Dermis microvascular lymphatic vessel endothelial cell (primary cell): Measurements from ENCODE around the gene TNFSF10. TPM values are rescaled to one million over a fixed set of nuclear protein-coding genes. Genes with fewer than 3 reads are reported as not detected.
"Not testable (repeated sequence)": the region's sequence is repeated elsewhere in the genome, so short reads cannot be mapped to it uniquely, and the experiment has no call there.

ENCODE experiments used
- DNase-seq, 2 donors: peaks; one replicate each; pipeline versions ENCODE4 v3.0.0 to v3.0.0-alpha.2; 2010; ENCODE audit warnings: low read depth in 2 of 2
- total RNA-seq: library from RNA; depleted of rRNA; stranded (reverse); fragments of >200 nt; gene quantifications from 2 replicates; pipeline ENCODE4 v1.2.1, GENCODE V29; 2014

TNFSF10 gene
- total RNA-seq, result 53.9 and 84.3 TPM in 2 replicates

- DNase-seq, result peak in 1 of 2 donors; percentile 88
These were observed at the start of gene TNFSF10 for GRCh38 chr3:172522871-172523818. TSS of gene TNFSF10 (minus strand) at chr3:172523430. CDS start at chr3:172523384, 46 bp downstream.

GRCh38 chr3:172569128-172570008 lies 46.1 kb upstream of the TNFSF10 start:
- no peak for DNase-seq

- DNase-seq, result no peak
These were observed 45.5 kb upstream of the TNFSF10 start for GRCh38 chr3:172568701-172569100.

- not testable (repeated sequence) for DNase-seq
These were observed 43.6 kb upstream of the TNFSF10 start for GRCh38 chr3:172566785-172567184.

- no peak for DNase-seq
These were observed 41.3 kb upstream of the TNFSF10 start for GRCh38 chr3:172564499-172564898.

- peak; percentile 40 to 86 for DNase-seq
These were observed 39.9 kb upstream of the TNFSF10 start for GRCh38 chr3:172562871-172563865.

- peak in 1 of 2 donors; percentile 16 for DNase-seq
These were observed 38.8 kb upstream of the TNFSF10 start for GRCh38 chr3:172561897-172562640.

- no peak for DNase-seq
These were observed 37.4 kb upstream of the TNFSF10 start for GRCh38 chr3:172560586-172560985.

GRCh38 chr3:172560026-172560425 lies 36.8 kb upstream of the TNFSF10 start:
- DNase-seq, result no peak

GRCh38 chr3:172559020-172559419 lies 35.8 kb upstream of the TNFSF10 start:
- DNase-seq, result no peak

- DNase-seq, result no peak
These were observed 34.4 kb upstream of the TNFSF10 start for GRCh38 chr3:172557515-172558220.

GRCh38 chr3:172553526-172554252 lies 30.5 kb upstream of the TNFSF10 start:
- DNase-seq, result no peak

- no peak for DNase-seq
These were observed 29.4 kb upstream of the TNFSF10 start for GRCh38 chr3:172552607-172553006.

- no peak for DNase-seq
These were observed 28.6 kb upstream of the TNFSF10 start for GRCh38 chr3:172551874-172552273.

GRCh38 chr3:172550347-172550943 lies 27.2 kb upstream of the TNFSF10 start:
- DNase-seq, result no peak

GRCh38 chr3:172549144-172549543 lies 25.9 kb upstream of the TNFSF10 start:
- no peak for DNase-seq

GRCh38 chr3:172546628-172547214 lies 23.5 kb upstream of the TNFSF10 start:
- peak in 1 of 2 donors; percentile 42 for DNase-seq

- no peak for DNase-seq
These were observed 22.9 kb upstream of the TNFSF10 start for GRCh38 chr3:172546105-172546504.
